C4-2B (cell line): ENCODE data around the gene CDKN1C.

Source experiments
- H3K27ac ChIP-seq: fragments of 450-650 bp; 2 replicates; pipeline ENCODE4 v1.5.1; 2017
- CTCF ChIP-seq: fragments of 450-650 bp; conservative IDR thresholded peaks from 2 replicates; pipeline ENCODE4 v1.5.1; 2017; ENCODE audit warnings: mild to moderate bottlenecking
- ZFX ChIP-seq: fragments of 450-650 bp; IDR thresholded peaks from 2 replicates; pipeline ENCODE4 v1.6.1; 2017

CDKN1C gene

GRCh38 chr11:2877474-2877873, 8.1 kb downstream of the CDKN1C start:
- no peak overlapping the region for H3K27ac ChIP-seq
- TF ChIP-seq CTCF: no peak
- TF ChIP-seq ZFX: no peak

- no peak for TF ChIP-seq ZFX
- TF ChIP-seq CTCF: no peak
- H3K27ac ChIP-seq: no peak overlapping the region
These were observed 10.6 kb downstream of the CDKN1C start for GRCh38 chr11:2874963-2875362.

GRCh38 chr11:2870969-2871680, 14.4 kb downstream of the CDKN1C start:
- H3K27ac ChIP-seq: no peak overlapping the region
- TF ChIP-seq CTCF (no peak), ZFX (no peak)

- no peak overlapping the region for H3K27ac ChIP-seq
- TF ChIP-seq ZFX (no peak), CTCF (no peak)
These were observed 15.1 kb downstream of the CDKN1C start for GRCh38 chr11:2870460-2870859.

- H3K27ac ChIP-seq: no peak overlapping the region
- TF ChIP-seq CTCF (no peak), ZFX (no peak)
These were observed 15.8 kb downstream of the CDKN1C start for GRCh38 chr11:2869561-2870427.

GRCh38 chr11:2869134-2869526, 16.4 kb downstream of the CDKN1C start:
- no peak for TF ChIP-seq ZFX

GRCh38 chr11:2868506-2869133, 17.0 kb downstream of the CDKN1C start:
- TF ChIP-seq CTCF: no peak
- TF ChIP-seq ZFX: no peak
- H3K27ac ChIP-seq: no peak overlapping the region

More at GRCh38 chr11:2869134-2869526, 16.4 kb downstream of the CDKN1C start:
- H3K27ac ChIP-seq: no peak overlapping the region
